NCI-H345 (cell line): Measurements from ENCODE around the gene CCR7.

Source experiments
- DNase-seq: peaks from one replicate; lab custom pipeline; 2025; lab: John Stamatoyannopoulos, UW

The CCR7 gene, protein sequence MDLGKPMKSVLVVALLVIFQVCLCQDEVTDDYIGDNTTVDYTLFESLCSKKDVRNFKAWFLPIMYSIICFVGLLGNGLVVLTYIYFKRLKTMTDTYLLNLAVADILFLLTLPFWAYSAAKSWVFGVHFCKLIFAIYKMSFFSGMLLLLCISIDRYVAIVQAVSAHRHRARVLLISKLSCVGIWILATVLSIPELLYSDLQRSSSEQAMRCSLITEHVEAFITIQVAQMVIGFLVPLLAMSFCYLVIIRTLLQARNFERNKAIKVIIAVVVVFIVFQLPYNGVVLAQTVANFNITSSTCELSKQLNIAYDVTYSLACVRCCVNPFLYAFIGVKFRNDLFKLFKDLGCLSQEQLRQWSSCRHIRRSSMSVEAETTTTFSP

DNA sequence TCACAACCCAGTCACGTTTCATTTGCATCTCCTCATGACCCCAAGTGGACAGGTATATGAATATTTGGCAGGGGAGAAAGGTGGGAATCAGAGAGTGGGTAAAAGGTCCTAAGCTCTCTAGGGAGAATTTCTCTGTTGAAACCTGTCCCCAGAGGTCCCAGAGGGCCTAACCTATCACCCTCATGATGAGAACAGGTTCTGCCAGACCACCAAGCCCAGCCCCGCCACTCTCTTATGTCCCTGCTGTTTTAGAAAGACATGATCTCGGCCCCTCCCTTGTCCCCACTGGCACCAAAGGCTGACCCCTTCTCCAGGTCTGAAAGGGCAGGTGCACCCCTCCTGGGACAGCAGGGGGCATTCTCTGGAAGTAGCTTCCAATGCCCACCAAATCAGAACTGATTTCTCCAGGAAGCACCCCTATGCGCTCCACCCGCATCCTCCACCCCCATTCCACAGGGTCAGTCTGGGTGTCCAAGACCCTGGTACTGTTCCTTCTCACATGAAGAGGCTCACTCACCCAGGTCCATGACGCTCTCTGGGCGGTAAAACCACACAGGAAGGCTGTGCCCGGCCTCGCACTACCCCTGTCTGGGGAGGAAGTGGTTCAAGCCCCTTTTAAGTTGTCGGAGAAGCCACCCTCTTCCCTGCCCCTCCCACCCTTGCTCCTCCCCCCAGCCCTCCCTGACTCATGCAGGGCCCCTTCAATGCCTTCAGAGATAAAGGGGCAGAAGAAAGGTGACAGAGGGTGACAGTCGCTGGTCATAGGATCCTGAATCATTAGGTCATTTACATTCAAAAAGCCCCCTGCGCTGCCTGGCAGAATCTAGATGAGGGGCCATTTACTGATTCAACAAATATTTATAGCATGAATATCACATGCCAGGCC, at the start of gene CCR7:
CCR7 (minus strand) TSS at position 590 of the 886 bp plus-strand sequence; CDS start at position 527, 63 bp downstream.
- no peak for DNase-seq

DNA sequence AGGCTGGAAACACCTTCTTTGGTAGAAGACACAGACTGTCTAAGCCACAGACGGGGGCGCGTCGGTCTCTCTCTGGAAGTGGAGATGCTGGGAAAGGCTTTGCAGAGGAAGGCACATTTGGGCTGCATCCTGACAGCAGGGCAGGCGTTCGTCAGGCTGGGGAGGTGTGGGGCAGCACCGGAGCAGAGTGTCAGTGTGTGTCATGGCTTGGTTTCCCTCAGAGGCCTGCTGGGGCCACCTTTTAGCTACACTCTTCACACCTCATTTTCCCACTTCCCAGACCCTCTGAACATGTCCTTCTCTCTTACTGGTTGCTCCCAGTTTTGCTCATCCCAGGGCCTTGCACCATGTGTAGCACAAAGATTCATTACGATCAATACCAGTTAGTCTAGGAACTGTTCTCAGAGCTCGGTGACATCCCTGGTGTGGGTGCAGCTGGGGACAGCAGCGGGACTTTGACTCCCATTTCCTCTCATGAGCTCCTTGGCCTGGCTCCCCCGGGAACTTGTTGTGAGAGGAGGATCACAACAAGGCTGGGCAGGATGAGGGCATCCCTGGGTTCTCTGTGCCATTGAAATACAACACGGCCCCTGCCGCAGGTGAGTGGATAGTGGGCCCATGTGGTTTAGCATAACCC, 49.3 kb upstream of the CCR7 start:
- no peak for DNase-seq

DNA sequence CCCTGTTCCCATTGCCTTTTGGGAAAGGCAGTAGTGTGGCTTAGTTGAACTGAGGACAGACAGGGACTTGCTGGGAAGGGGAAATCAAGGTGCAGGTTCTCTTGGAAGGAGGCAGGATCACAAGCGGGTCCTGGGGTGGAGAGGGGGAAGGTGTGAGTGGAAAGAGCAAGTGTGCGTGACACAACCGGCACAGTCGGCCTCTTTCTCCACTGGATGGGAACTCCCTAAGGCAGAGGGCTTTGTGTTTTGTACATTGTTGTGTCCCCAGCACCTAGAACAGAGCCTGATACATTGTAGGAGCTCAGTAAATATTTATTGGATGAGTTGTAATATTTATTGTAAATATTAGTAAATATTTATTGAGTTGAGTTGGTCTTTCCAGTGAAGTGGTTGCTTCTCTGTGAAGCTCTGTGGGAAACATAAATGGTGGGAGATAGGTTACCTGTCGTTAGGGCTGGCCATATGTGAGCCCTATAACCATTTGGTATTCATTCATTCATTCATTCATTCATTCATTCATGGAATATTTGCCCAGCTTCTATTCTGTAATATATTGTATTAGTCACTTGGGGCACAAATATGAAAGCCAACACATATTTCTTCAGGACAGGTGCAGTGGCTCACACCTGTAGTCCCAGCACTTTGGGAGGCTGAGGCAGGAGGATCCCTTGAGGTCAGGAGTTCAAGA, 48.3 kb upstream of the CCR7 start:
- no peak for DNase-seq

DNA sequence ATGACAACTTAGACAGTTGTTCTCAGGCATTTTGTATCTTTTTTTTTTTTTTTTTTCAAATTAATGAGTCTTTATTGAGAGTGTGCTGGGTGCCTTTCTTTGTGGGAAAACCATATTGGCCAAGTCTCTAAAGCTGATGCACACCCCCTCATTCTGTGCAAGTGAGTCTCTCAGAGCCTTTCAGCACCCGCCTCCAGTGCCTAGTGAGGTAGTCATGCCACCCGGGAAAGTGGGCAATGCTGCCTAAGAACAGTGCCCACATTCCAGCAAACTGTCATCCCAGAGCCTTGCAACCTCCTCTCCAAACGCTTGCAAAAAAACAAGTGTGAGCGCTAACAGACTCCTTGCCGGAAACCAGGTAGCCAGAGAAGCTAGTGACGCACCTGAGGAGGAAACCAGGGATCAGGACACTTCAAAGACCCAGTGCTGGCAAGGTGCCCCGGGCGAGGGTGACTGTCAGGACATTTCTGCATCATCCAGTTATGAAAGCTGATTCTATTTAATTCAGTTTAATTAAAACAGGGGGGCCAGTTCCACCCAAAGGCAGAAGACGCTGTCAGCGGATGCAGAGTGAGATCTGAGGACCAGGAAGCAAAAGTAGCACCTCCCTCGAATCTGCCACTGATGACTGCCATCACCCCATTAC, 47.5 kb upstream of the CCR7 start:
- no peak for DNase-seq

DNA sequence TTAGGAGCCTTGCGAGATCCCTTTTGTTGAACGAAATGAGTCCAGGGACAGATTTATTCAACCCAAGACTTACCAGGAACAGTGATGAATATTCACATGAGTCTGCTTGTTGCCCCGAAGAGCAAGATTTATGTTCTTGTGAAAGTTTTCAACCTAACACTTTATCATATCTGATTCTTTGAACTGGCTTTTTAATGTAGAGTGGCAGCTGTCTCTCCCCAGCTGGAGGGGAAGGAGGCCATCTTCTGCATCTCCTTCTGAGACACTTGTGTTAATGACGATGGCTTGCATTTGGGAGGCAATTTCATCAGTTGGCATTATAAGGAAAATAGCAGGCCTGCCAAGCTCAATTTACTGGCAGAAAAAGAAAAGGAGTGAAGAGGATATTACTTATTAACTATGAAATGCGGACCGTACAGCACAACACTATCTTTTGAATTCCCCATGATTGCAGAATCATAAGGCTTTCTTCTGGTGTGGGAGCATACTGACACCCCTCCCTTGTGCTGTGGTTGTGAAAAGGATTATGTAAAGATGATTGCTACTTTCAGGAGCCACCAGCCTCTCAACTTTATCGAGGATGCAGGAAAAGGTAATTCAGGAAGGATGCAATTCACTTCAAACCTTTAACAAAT, 46.7 kb upstream of the CCR7 start:
- DNase-seq = no peak

DNA sequence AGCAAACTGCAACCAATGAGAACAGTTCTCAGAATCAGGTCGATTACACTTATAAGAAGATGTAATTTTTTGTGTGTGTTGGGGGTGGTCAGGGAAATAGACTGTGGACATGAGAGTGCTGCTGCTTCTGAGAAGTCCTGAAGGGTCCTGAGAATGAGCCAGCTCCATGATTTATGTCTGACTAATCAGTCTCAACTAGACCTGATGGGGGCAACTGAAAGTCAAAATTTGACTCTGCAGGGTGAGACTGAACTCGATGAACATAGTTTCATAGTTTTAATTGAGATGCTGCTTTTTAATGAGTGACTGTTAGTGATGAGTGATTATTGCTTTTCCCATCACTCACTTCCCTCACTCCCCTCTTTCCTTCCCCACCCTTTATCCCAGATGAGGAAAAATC, 45.1 kb upstream of the CCR7 start:
- no peak for DNase-seq

DNA sequence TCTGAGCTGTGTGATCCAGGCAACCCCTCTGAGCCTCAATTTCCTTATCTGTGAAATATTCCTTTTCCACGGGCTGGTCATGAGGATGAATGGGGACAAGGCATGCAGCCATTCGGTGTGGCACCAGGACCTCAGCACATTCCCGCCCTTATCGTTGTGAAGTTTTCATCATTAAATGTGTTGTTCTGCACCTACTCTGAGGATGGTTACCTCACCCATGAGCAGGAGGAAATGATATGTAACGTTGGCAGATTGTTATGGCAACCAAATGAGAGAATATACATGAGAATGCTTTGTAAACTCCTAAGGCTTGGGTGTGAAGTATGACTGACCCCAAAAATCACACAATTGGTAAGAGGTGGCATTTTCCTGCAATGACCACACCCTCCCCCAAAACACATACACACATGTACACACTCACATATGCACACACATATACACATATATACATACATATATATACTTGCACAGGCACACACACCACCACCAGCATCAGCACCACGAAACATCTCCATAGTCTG, 42.8 kb upstream of the CCR7 start:
- no peak for DNase-seq

DNA sequence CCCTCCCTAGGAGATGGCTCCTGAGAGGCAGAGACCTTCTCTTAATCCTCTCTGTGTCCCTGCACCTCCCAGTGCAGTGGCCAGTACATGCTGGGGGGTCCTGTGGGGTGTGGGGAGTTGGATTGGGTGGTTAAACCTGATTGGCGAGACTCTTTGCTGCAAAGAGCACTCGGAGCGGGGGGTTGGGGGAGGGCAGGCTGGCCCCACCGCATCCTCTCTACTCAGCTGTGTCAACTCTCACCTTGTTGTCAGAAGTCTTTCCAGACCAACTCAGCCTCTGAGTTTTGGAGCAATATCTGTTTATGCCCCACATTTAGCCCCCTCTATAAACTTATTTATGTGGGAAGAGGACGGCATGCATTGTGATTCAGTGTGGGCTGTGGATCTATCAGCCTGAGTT, 42.4 kb upstream of the CCR7 start:
- no peak for DNase-seq

DNA sequence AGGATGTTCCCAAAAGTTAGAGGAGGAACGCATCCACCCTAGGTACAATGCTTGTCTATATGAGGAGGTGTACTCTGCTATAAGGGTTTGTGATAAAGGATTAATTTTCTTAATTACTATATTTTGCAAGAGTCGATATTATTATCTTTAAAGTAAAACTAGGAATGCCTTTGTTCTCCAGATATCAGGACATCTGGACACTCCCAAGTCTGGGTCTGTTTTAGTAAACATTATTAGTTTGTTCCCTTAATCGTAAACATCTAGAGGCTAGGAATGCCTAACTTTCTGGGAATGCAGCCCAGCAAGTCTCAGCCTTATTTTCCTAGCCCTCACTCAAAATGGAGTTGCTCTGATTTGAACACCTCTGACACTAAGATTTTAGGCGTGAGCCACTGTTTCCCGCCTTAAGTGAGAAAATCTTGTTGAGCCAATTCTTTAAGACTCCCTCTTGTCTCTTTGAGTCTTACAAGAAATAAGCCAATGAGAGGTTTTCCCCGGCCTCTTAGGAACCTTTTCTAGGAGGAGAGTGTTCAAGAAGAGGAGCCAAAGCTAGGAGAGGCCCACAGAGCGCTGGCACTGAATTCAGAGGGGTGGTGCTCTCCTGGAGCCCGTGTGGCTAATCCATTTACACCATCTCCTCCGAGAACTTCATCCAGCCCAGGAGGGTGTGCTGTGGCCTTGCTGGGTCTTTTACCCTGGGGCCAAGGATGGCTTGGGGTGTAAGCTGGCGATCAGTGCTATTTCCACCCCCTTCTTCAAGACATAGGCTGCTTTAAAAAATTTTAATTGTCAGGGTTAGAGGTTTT, 41.5 kb upstream of the CCR7 start:
- DNase-seq = no peak

DNA sequence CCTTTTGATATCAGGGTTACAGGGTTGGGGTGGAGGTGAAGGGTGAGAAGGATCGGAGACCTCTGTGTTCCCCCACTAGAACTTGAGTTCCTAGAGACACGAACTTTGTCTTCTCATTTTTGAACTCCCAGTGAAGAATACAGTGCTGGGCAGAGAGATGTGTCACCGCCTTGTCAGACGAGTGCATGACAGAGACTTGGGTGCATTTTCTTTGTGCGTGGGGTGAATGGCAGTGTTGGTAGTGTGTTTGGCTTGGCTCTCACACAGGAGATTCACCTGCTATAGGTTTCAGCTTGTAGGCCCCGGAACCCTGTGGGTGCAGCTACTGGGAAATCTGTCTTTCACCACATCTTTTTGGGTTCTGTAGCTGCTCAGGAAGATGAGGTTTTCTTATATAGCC, 40.0 kb upstream of the CCR7 start:
- no peak for DNase-seq

DNA sequence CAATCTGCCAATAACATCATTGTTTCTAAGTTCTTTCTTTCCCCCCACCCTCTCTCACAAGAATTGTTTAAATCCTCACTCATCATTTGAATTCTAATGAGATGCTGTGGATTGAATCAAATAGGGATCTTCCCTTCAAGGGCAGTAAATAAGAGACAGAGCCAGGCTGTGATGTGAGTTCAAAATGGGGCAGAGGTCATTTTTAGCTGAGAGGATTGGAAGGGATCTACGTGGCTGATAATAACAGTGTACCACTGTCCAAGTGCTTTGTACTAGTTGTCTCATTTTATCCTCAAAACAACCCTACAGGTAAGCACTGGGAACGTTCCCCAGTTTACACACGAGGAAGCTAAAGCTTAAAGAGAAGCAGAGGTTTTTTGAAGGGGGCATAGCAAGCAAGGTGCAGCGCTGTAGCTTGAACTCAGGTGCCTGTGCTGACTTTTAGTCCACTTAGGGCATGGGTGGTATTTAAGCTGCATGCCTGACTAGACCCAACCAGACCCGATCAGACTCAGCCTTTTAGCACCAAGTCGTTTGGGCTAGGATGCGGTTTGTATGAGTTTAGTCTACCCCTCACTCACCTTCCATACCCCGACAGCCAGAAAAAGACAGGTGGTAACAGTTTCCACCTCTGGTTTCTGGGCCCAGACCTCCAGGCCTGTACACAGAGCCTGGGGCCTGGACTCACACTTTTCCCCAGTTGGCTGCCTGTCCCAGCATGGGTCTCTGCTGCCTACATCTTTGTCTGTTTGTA, 39.2 kb upstream of the CCR7 start:
- no peak for DNase-seq

DNA sequence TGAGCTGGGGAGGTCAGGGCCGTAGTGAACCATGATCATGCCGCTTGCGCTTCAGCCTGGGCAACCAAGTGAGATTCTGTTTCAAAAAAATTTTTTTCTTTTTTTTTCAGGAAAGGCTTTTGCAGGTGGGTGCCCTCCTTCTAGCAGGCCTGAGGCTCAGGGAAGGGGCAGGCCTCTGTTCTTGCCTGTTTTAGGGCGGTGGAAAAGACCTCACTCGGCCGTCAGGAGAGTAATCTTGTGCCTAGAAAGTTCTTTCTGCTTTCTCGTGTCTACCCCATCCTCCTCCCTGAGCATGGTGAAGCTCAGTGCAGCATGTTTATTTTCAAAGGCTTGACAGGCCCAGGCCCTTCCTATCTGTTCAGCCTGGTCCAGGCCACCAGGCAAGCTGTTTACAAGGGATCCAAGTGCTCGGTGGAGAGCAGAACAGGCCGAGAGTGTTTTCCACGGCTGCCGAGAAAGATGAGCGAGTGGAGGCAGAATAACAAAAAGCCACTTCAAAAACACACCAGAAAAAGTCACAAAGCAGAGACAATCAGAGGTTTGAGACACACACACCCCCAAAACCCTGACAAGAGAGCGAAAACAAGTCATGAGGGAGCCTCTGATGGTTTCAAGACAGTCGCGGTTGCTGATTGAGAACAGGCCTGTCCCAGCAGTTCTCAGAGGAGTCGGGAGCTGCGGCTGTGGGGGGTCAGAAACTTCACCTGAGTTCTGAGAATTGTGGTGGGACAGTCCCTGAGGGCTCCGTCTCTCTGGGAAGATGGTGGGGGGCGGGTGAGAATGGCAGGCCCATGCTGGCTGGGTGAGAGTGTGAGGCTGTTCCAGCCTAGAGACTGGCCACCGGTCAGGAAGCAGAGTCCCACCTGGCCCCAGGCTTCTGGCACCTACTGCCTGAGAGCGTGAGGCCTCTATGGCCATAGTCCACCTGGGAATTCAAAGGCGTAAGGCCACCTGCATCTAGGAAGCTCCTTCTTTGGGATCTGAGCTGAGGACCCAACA, 37.5 kb upstream of the CCR7 start:
- no peak for DNase-seq

DNA sequence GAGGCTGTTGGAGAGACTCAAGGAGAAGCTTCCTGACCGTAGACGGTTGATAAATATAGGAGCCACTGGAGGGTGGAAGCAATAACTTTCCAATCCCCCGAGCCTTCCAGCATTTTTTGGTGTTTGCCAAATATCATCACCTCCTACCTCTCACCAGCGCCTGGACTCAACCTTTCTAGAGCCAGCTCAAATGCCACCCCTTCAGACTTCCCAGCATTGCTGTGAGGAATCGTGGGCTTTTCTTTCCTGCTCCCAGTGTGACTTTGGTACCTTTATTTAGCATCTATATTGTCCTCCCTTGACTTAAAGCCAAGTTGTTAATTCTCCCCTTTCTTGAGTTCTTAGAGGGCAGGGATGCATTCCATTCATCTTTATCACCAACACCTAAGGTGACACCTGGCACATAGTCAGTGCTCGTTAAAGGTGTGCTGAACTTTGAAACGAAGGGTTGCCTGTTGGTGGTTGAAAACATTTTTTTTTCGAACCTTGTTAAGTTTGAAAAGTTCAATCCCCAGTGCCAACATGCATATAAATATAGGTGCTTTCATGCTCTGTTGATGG, 35.3 kb upstream of the CCR7 start:
- DNase-seq = no peak

DNA sequence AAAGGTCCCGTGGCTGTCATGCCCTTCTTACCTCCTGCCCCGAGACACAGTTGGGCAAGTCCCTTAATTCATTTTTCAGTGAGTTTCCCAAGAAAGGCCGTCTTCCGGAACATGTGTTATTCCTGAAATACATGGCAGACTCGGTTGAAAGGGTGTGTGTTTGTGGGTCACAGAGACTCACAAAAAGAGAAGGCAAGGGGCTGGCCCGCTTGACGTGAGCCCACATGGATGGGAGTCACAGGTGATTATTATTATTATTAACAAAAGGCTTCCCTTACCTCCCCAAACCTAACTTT, 34.1 kb upstream of the CCR7 start:
- DNase-seq = no peak

DNA sequence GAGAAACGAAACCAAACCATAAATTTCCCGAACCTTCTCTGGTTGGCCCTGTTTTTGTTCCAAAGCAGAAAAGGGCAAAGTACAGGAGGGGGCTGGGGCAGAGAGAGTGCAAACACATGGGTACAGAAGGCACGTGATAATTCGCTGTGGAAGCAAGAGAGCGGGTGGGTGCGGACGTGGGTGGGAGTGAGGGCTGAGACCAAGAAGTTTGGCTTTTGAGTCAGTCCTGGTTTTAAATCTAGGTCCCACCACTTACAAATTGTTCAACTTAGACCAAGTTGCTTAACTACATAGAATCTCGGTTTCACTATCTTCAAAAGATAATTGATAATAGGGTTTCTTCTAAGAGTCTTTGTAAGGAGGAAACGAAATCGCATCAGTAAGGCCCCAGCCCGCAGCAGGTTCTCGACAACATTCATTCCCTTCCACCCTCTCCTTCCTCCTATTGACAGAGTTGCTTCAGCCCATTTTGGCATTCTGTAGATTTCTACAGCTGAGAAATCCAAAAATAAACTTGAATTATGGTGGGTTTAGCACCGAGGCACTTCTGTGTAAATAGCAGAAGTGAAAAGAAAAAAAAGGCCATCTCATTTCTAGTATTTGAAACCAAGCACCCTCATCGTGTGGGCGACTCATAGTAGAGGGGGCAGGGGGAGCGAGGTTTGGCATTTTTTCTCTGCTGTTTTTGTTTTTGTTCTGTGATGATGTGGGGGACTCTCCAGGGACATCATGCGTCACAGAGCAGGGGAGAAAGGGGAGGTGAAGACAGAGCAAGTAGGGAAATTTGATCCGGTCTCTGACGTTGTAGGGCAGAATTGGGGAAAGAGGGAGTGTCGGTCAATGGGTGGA, 33.6 kb upstream of the CCR7 start:
- no peak for DNase-seq

DNA sequence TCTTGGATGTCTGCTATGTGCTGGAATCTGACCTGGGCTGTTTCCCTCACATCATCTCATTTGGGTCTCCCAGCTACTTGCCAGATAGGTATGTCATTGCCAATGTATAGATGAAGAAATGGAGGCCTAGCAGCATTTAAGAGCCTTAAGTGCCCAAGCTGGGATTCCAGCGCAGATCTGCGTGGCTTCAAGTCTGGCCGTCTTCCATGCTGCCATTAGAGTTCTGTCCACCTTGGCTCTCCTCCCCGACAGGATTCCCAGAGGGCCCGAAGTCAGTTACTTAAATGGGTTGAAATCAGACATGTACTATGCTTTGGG, 33.0 kb upstream of the CCR7 start:
- no peak for DNase-seq
